Gastroesophageal sphincter (tissue), 4 donors: ENCODE measurements around the gene ENPP7. TPM values are rescaled to one million over a fixed set of nuclear protein-coding genes. Genes with fewer than 3 reads are reported as not detected.

Experiments
- ATAC-seq: fragments of 150-250 bp; one replicate; pipeline ENCODE4 v1.9.1; 2016; ENCODE audit warnings: mild to moderate bottlenecking, moderate library complexity
- H3K27ac ChIP-seq, 4 donors: fragments of 200-600 bp; sonication (generic) in 3 of 4; 1 replicate in 3 of 4; 2 replicates in 1 of 4; pipeline ENCODE4 v1.5.1; 2016 to 2019
- H3K27me3 ChIP-seq: fragments of 200-600 bp; sonication (generic); one replicate; pipeline ENCODE4 v1.5.1; 2019
- H3K36me3 ChIP-seq, 2 donors: fragments of 200-600 bp; sonication (generic); one replicate each; pipeline ENCODE4 v1.5.1; 2019; ENCODE audit warnings: control low read depth in 1 of 2
- H3K4me1 ChIP-seq, 3 donors: fragments of 200-600 bp; sonication (generic); 1 replicate in 2 of 3; 2 replicates in 1 of 3; pipeline ENCODE4 v1.5.1; 2016 to 2019; ENCODE audit warnings: control low read depth in 2 of 3
- H3K4me3 ChIP-seq, 2 donors: fragments of 200-600 bp; sonication (generic); one replicate each; pipeline ENCODE4 v1.5.1; 2019; ENCODE audit warnings: mild to moderate bottlenecking in 1 of 2, moderate library complexity in 1 of 2
- H3K9me3 ChIP-seq, 3 donors: fragments of 200-600 bp; sonication (generic); one replicate each; pipeline ENCODE4 v1.5.1; 2017 to 2019; ENCODE audit warnings: control low read depth in 2 of 3
- EP300 ChIP-seq: sonication (generic); formaldehyde crosslinking; IDR thresholded peaks from one replicate; pipeline ENCODE4 v1.6.1; 2017; ENCODE audit warnings: antibody characterized with exemption, mild to moderate bottlenecking
- POLR2A ChIP-seq, 2 donors: fragments of 450-650 bp; IDR thresholded peaks; one replicate each; pipeline ENCODE4 v1.6.1; 2017; ENCODE audit warnings: antibody characterized with exemption in 2 of 2, mild to moderate bottlenecking in 2 of 2, moderate library complexity in 1 of 2
- POLR2AphosphoS5 ChIP-seq: sonication (generic); formaldehyde crosslinking; IDR thresholded peaks from one replicate; pipeline ENCODE4 v1.6.1; 2017; ENCODE audit warnings: antibody characterized with exemption
- WGBS, 2 donors: methylation state at CpG; one replicate each; pipeline ENCODE4 v1.1.5; 2018; ENCODE audit warnings: low coverage in 1 of 2; 5-methylcytosine and 5-hydroxymethylcytosine counted together
- total RNA-seq, 4 donors: library from RNA; depleted of rRNA; stranded (reverse); fragments of >200 nt; gene quantifications; one replicate each; pipeline ENCODE4 v1.1.0, GENCODE V29; 2016
- TF ChIP-seq, protein P1 (sequence below), 4 experiments: fragments of 200-600 bp in 2 of 4; fragments of 450-650 bp in 2 of 4; sonication (generic) in 1 of 4; IDR thresholded peaks; one replicate each; pipeline ENCODE4 v1.5.1; 2017 to 2019; ENCODE audit warnings: antibody characterized with exemption in 4 of 4, mild to moderate bottlenecking in 2 of 4, moderate library complexity in 2 of 4

ENPP7 gene
- total RNA-seq, 4 donors from 2014 or later: 0.27 TPM; not detected in 3

DNA sequence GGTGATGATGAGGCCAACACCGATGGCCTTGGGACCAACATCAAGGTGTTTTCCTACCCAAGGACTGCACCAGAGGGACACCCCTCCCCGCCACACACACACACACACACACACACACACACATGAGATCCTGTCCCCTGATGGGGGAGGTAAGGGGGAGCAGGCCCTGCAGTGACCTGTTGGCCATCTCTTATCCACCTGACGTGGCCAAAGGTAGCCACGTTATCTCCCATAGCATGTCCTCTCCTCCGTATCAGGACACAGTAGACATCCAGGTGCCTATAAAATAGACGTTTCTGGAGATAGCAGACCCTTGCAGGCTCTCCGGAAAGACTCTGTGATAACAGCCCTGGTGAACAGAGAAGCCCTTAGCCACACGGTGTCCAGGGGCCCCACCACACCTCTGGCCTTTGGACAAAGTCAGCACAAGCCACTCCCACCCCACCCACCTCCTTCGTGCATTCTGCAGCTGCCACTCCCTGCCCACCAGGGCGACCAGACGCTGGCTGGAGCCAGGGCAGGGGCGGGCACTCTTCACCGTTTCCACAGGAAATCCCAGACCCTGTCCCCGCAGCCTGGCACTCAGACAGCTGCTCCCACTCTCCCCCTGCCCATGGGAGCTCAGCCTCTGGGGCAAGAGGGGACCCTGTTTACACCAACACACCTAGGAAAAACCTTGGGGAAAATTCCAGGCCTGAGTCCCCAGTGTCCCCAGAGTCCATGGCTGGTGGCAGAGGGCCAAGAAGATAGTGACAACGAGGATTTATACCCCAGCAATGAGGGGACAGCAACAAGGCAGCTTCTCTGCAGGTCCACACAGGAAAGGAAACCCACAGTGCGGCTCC is 15.4 kb upstream of the ENPP7 start:
- TF ChIP-seq EP300: no peak
- TF ChIP-seq POLR2A (IDR thresholded peaks at IDR 0.05): no peak
- TF ChIP-seq POLR2AphosphoS5: no peak
- TF ChIP-seq, protein P1, sequence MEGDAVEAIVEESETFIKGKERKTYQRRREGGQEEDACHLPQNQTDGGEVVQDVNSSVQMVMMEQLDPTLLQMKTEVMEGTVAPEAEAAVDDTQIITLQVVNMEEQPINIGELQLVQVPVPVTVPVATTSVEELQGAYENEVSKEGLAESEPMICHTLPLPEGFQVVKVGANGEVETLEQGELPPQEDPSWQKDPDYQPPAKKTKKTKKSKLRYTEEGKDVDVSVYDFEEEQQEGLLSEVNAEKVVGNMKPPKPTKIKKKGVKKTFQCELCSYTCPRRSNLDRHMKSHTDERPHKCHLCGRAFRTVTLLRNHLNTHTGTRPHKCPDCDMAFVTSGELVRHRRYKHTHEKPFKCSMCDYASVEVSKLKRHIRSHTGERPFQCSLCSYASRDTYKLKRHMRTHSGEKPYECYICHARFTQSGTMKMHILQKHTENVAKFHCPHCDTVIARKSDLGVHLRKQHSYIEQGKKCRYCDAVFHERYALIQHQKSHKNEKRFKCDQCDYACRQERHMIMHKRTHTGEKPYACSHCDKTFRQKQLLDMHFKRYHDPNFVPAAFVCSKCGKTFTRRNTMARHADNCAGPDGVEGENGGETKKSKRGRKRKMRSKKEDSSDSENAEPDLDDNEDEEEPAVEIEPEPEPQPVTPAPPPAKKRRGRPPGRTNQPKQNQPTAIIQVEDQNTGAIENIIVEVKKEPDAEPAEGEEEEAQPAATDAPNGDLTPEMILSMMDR (IDR thresholded peaks at IDR 0.05): no peak
- Histone ChIP-seq H3K4me3 (no peak overlapping the region), H3K9me3 (no peaks in the 10 kb centered on the region), H3K27ac (no peak overlapping the region), H3K36me3 (no peaks in the 10 kb centered on the region), H3K27me3 (peaks cover 61% of the 10 kb centered on the region), H3K4me1 (no peaks in the 10 kb centered on the region)
- 90% methylated on average over 2 of the region's 16 CpGs; no CpG with 5 or more reads in 1 of the 2 donors for WGBS, 2 donors
- ATAC-seq: no peak

- 71% methylated on average over 3 of the region's 25 CpGs; no CpG with 5 or more reads in 1 of the 2 donors for WGBS, 2 donors
- TF ChIP-seq EP300 (no peak), POLR2AphosphoS5 (no peak), POLR2A (IDR thresholded peaks at IDR 0.05) (no peak)
- TF ChIP-seq, protein P1 (IDR thresholded peaks at IDR 0.05): no peak
- Histone ChIP-seq H3K27ac (no peak overlapping the region), H3K4me3 (no peak overlapping the region), H3K4me1 (no peaks in the 10 kb centered on the region), H3K36me3 (no peaks in the 10 kb centered on the region), H3K9me3 (no peaks in the 10 kb centered on the region), H3K27me3 (peaks cover 67% of the 10 kb centered on the region)
- ATAC-seq: no peak
These were observed 14.6 kb upstream of the ENPP7 start for GRCh38 chr17:79715943-79716797.

DNA sequence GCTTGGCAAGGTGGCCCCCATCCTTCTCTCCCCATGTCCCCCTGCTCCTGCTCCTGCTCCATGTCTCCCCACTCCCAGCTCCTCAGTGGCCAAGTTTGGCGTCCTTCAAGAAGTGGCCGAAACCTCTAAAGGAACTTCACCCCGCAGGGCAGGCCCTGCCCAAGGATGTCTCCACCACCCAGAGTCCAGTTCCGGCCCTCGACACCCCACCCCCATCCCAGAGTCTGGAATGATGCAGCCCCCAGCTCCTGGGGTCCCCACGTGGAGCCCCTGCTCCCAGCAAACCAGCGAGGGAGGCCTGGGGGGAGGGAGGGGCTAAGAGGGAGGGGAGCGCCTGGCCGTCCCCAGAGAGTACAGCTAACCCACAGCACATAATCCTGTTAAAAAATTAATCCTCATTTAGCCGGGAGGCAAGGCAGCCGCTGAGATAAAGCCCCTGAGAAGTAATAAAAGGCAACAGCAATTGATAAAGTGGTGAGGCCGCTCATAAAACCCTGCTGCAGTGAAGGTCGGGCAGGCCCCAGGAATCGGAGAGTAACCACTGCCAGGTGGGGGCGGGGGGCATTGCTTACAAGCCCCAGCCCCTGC is 9.9 kb upstream of the ENPP7 start:
- Histone ChIP-seq H3K4me1 (no peaks in the 10 kb centered on the region), H3K27me3 (peaks cover 39% of the 10 kb centered on the region), H3K4me3 (no peak overlapping the region), H3K9me3 (no peaks in the 10 kb centered on the region), H3K27ac (no peak overlapping the region), H3K36me3 (no peaks in the 10 kb centered on the region)
- no peak for ATAC-seq
- TF ChIP-seq EP300 (no peak), POLR2A (IDR thresholded peaks at IDR 0.05) (no peak), POLR2AphosphoS5 (no peak)
- TF ChIP-seq, protein P1 (IDR thresholded peaks at IDR 0.05): no peak
- whole genome bisulfite sequencing, 2 donors: 13% methylated on average over 1 of the region's 15 CpGs; no CpG with 5 or more reads in 1 of the 2 donors

GRCh38 chr17:79721993-79722671 is 8.6 kb upstream of the ENPP7 start:
- 60 to 71% methylated on average over 1 to 2 of the region's 10 CpGs for WGBS, 2 donors
- no peak overlapping the region for H3K27ac ChIP-seq
- no peak overlapping the region for H3K4me3 ChIP-seq
- TF ChIP-seq POLR2A (IDR thresholded peaks at IDR 0.05) (no peak), EP300 (no peak), POLR2AphosphoS5 (no peak)
- TF ChIP-seq, protein P1 (IDR thresholded peaks at IDR 0.05): no peak
- no peaks in the 10 kb centered on the region for H3K9me3 ChIP-seq
- H3K27me3 ChIP-seq: peaks cover 27% of the 10 kb centered on the region
- no peak for ATAC-seq
- no peaks in the 10 kb centered on the region for H3K36me3 ChIP-seq
- no peaks in the 10 kb centered on the region for H3K4me1 ChIP-seq
